ENCODE data around the gene PTOV1. TPM values are rescaled to one million over a fixed set of nuclear protein-coding genes. Genes with fewer than 3 reads are reported as not detected.
A peak's percentile ranks its signal among the peaks of the same experiment; 100 is the strongest.
"Not testable (repeated sequence)": the region's sequence is repeated elsewhere in the genome, so short reads cannot be mapped to it uniquely, and the experiment has no call there.

The PTOV1 gene
- total and polyA plus RNA-seq, 12 donors, result 78.7 to 620 (median 275) TPM

GRCh38 chr19:49818649-49819370 is 32.1 kb upstream of the PTOV1 start:
- DNase-seq, result peak in 2 of 7 donors; percentile 46 to 55
- H3K9me3 ChIP-seq (replicated peaks in 1 of 3), result no peaks in the 10 kb centered on the region
- peaks cover 0 to 12% of the 10 kb centered on the region in 2 donors for H3K36me3 ChIP-seq (replicated peaks in 1 of 2)
- TF ChIP-seq POLR2A (IDR thresholded peaks at IDR 0.05) (peak in 1 of 2 donors; percentile 15), CTCF (IDR thresholded peaks at IDR 0.05) (no peak)
- H3K27me3 ChIP-seq, result no peaks in the 10 kb centered on the region
- H3K4me1 ChIP-seq (replicated peaks in 1 of 2), result peaks cover 29 to 34% of the 10 kb centered on the region in 2 donors
- H3K4me3 ChIP-seq, result peak overlapping the region; percentile 63 to 97 (median 87)
- 15 to 27% (median 16%) methylated on average over 9 to 16 of the region's 16 CpGs for WGBS, 4 donors
- peak overlapping the region; percentile 88 to 100 (median 96) for H3K27ac ChIP-seq
- intact Hi-C loops (cut with DNase I), result no loop called here

GRCh38 chr19:49819452-49820115 is 31.4 kb upstream of the PTOV1 start:
- intact Hi-C loops (cut with DNase I), result not testable (repeated sequence)

GRCh38 chr19:49820125-49820524 is 30.8 kb upstream of the PTOV1 start:
- Histone ChIP-seq H3K27me3 (no peaks in the 10 kb centered on the region), H3K27ac (peak overlapping the region; percentile 56 to 100 (median 88)), H3K36me3 (replicated peaks in 1 of 2) (peaks cover 0 to 18% of the 10 kb centered on the region in 2 donors), H3K4me3 (peak overlapping the region in 1 of 4 donors; percentile 77), H3K9me3 (replicated peaks in 1 of 3) (no peaks in the 10 kb centered on the region), H3K4me1 (replicated peaks in 1 of 2) (peaks cover 28 to 29% of the 10 kb centered on the region in 2 donors)
- 35 to 53% (median 40%) methylated on average over 10 of the region's 10 CpGs for WGBS, 4 donors
- peak; percentile 67 to 90 (median 88) for DNase-seq
- peak in 1 of 2 donors; percentile 59 for TF ChIP-seq POLR2A (IDR thresholded peaks at IDR 0.05)
- no peak for TF ChIP-seq CTCF (IDR thresholded peaks at IDR 0.05)
- intact Hi-C loops (cut with DNase I), result no loop called here

More at GRCh38 chr19:49819452-49820115, 31.4 kb upstream of the PTOV1 start:
- 40 to 49% (median 47%) methylated on average over 7 of the region's 7 CpGs for WGBS, 4 donors
- H3K27me3 ChIP-seq; H3K9me3 ChIP-seq (replicated peaks in 1 of 3): not testable (repeated sequence)
- peak in 3 of 7 donors; percentile 58 to 62 (median 59) for DNase-seq
- Histone ChIP-seq H3K36me3 (replicated peaks in 1 of 2) (peaks cover 0 to 18% of the 10 kb centered on the region in 2 donors), H3K4me3 (peak overlapping the region in 2 of 4 donors; percentile 63 to 77), H3K27ac (peak overlapping the region; percentile 88 to 100 (median 96)), H3K4me1 (replicated peaks in 1 of 2) (peaks cover 28 to 29% of the 10 kb centered on the region in 2 donors)

- 86 to 92% (median 86%) methylated on average over 11 to 12 of the region's 12 CpGs for WGBS, 4 donors
- Histone ChIP-seq H3K27me3 (no peaks in the 10 kb centered on the region), H3K4me3 (no peak overlapping the region), H3K27ac (no peak overlapping the region), H3K9me3 (replicated peaks in 1 of 3) (no peaks in the 10 kb centered on the region), H3K4me1 (replicated peaks in 1 of 2) (peaks cover 30 to 37% of the 10 kb centered on the region in 2 donors), H3K36me3 (replicated peaks in 1 of 2) (peaks cover 0 to 22% of the 10 kb centered on the region in 2 donors)
- TF ChIP-seq CTCF (IDR thresholded peaks at IDR 0.05) (no peak), POLR2A (IDR thresholded peaks at IDR 0.05) (no peak)
- intact Hi-C loops (cut with DNase I), result no loop called here
- no peak for DNase-seq
Measured at GRCh38 chr19:49823472-49823871, 27.5 kb upstream of the PTOV1 start.
